HG03103 (cell line): ENCODE results near the gene AP5S1.
A peak's percentile ranks its signal among the peaks of the same experiment; 100 is the strongest.
"Not testable (repeated sequence)": the region's sequence is repeated elsewhere in the genome, so short reads cannot be mapped to it uniquely, and the experiment has no call there.

Experiments used
- ATAC-seq: cut with Tn5 transposase; IDR thresholded peaks from one replicate; pipeline ENCODE4 v1.9.1; 2021; ENCODE audit warnings: low read depth; ENCODE audit not compliant: unreplicated experiment

Gene AP5S1

DNA sequence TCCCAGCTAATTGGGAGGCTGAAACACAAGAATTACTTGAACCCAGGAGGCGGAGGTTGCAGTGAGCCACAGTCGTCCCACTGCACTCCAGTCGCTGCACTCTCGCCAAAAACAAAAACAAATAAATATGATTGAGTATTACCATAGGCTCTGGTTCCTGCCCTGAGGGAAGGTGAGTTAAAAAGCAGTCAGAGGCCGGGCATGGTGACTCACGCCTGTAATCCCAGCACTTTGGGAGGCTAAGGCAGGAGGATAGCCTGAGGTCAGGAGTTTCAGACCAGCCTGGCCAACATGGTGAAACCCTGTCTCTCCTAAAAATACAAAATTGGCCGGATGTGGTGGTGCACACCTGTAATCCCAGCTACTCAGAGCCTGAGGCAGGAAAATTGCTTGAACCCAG, 19.9 kb downstream of the AP5S1 start:
- not testable (repeated sequence) for ATAC-seq

DNA sequence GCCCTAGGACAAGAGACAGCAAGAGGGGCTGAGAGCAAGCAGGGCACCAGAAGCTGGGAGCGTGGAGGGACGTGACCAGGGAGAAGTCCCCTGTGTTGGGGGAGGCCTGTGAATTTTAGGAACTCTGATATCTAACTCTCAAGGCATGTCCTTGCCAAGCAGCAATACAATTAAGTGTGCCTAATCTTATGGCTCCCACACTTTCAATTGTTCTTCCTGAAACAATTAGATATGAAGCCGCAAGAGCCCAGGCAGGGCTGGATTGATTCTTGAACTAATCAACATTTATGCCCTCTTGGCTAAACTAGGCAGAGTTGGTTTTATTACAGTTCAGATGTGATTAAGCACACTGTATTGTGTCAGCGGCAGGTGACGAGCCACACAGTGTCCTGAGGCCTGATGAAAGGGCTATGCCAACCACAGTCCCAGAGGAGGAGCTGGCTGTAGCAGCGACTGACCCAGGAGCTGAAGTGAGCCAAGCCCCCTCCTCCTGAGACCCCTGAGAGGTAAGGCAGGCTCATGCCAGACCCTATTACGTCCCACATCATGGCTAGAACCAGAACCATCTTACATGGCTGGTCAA, 22.1 kb downstream of the AP5S1 start:
- ATAC-seq = no peak

DNA sequence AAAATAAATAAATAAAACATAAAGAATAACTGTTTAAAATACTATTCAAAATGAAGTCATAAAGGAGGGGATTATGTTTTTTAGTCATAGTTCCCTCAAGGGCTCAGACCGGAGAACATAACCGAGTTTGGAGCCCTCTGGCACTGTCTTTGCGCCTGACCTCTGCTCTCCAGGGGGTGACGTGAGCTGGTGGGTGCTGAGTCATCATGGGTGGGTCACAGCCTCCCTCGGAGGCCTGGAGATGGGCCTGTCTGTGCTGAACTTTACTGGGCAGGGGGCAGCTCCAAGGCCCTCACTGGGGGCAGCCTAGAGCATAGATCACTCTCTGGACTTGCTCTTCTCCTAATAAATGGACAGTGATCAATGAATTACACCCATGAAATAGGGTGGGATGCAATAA, 23.1 kb downstream of the AP5S1 start:
- no peak for ATAC-seq

DNA sequence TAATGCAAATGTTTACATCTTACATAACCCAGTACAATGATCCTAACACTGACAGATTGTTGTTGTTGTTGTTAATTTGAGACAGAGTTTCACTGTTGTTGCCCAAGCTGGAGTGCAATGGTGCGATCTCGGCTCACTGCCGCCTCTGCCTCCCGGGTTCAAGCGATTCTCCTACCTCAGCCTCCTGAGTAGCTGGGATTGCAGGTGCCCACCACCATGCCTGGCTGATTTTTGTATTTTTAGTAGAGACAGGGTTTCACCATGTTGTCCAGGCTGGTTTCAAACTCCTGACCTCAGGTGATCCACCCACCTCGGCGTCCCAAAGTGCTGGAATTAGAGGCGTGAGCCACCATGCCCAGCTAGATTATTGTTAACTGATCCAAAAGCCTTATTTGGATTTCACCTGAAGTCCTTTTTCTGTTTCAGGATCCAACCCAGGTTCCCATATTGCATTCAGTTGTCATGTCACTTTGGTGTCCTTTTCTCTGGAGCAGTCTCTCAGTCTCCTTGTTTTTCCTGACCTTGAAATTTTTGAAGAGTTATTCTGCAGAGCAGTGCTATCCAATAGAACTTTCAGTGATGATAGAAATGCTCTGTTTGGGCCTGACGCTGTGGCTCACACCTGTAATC, 23.8 kb downstream of the AP5S1 start:
- ATAC-seq = not testable (repeated sequence)

DNA sequence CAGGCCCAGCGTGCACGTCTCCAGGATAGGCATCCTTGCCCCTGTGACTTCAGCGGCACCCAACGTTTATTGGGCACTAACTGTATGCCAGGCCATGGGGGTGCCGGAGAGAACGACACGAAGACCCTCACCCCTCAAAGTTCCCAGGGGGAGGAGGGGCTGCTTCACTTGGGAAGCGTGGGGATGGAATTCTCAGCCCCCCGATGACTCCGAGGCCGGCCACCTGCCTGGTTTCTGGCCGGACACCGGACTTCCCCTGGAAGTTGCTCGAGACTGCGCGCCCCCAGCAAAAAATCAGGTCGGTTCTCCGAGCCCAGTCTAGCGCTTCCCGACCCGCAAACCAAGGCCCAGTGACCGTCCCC, 26.0 kb downstream of the AP5S1 start:
- ATAC-seq = peak; percentile 6

DNA sequence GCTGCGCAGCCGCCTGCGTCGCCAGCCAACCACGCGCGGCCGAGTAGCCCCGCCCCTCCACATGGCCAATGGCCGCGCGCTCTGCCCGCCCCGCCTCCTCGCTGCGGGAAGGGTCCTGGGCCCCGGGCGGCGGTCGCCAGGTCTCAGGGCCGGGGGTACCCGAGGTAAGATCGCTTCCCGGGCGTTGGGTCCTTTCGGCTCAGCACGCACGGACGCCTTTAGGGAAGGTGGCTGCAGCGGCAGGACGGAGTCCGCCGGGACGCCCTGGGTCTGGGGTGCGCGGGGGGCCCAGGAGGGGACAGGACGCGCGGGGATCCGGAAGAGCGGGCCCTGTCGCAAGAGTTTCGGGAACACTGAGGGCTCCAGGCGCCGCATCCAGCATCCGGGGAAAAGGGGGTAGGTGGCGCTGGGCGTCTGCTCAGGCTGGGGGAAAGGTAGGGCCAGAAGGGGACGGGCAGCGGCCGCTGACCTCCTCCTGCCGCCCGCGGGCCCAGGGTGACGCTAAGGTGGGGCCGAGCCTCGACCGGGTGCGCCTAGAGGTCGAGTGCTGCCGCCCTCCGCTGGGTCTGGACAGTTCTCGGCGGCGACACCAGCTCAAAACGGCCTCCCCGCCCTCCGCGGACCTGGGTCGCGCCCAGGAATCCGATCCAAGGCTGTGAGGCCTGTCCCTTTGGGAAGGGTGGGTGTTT, 26.5 kb downstream of the AP5S1 start, which contains the start of gene MAVS:
TSS of gene MAVS (plus strand) at position 95 of the 689 bp plus-strand sequence. CDS start 7,791 bp downstream, outside the sequence.
- ATAC-seq = peak; percentile 80

- no peak for ATAC-seq
Observed at GRCh38 chr20:3847429-3847940, 27.1 kb downstream of the AP5S1 start.

- ATAC-seq = no peak
Observed at GRCh38 chr20:3848565-3848964, 28.2 kb downstream of the AP5S1 start.

- no peak for ATAC-seq
Observed at GRCh38 chr20:3854462-3854871, 34.1 kb downstream of the AP5S1 start.

- no peak for ATAC-seq
Observed at GRCh38 chr20:3857405-3857804, 37.1 kb downstream of the AP5S1 start.

GRCh38 chr20:3858689-3859088, 38.3 kb downstream of the AP5S1 start:
- ATAC-seq = no peak

- ATAC-seq = no peak
Observed at GRCh38 chr20:3861191-3861590, 40.8 kb downstream of the AP5S1 start.

- ATAC-seq = no peak
Observed at GRCh38 chr20:3862333-3862732, 42.0 kb downstream of the AP5S1 start.

DNA sequence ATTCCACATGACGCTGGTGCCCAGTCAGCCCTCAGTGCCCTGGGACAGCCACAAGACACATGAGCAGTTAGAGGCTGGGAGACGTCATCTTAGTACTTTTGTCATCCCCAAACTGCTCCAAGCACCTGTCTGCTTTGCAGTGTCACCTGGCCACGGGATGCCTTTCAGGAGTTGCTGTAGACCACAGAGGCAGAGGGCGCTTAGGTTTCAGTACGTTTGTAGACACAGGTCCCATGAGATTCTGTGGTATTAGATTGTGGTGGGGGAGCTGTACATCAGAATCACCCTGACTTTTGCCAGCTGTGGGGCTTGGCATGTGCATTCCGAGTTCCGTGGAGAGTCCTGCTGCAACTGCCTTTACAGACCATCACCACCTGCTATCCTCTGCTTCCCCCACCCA, 43.0 kb downstream of the AP5S1 start:
- no peak for ATAC-seq

- ATAC-seq = no peak
Observed at GRCh38 chr20:3864518-3864917, 44.2 kb downstream of the AP5S1 start.

DNA sequence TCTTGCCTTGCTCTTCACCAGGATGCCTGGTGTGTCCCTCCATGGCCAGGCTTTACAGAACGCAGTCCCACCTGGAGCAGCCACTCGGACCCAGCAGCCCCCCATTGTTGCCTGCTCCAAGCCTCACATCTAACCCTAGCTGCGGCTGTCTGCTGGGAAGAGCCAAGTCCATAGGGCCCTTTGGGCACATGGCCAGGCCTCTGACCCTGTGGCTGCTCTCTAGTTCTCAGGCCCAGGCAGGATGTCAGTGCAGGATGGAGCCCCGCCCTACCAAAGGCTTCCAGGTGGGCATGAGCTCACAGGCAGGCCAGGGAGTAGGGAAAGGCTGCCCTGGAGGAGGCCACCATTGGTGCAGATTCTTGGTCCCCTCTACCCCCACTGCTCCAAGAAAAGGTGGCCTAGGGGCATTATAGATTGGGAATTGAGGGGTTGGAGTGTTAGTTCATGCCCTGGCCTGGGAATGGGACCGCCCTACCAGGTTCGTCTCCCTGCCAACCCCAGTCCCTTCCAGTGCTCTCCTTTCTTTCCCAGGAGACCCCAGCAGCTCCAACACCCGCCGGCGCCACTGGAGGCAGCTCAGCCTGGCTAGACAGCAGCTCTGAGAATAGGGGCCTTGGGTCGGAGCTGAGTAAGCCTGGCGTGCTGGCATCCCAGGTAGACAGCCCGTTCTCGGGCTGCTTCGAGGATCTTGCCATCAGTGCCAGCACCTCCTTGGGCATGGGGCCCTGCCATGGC, 45.0 kb downstream of the AP5S1 start:
- ATAC-seq = no peak

DNA sequence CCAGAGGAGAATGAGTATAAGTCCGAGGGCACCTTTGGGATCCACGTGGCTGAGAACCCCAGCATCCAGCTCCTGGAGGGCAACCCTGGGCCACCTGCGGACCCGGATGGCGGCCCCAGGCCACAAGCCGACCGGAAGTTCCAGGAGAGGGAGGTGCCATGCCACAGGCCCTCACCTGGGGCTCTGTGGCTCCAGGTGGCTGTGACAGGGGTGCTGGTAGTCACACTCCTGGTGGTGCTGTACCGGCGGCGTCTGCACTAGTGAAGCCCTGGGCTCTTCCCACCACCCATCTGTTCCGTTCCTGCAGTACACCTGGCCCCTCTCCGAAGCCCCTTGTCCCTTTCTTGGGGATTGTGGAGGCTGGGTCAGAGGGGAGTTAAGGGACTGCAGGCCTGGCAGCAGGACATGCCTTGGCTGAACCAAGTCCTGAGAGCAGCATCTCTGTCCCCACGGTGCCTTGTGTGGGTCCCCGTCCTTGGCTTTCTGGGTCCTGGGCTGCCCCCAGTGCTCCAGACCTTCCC, 45.6 kb downstream of the AP5S1 start:
- ATAC-seq = no peak

DNA sequence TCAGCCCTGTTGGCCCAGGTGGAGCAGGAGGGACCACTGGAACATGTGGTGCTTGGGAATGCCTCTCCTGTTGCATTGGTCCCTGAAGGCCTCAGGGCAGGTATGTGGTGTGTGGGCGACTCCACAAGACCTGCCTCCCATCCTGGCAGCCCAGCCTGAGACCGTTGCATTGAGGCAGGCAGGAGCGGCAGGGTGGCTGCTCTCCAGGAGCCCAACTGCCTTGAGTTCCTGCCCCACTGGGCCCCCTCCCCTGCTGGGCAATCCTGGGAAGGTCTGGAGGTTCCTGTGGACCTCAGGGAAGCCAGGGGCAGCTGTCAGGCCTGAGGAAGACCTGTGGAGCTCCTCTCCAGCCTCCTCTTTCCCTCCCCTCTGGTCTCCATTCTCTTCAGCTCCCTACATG, 46.1 kb downstream of the AP5S1 start:
- no peak for ATAC-seq

GRCh38 chr20:3867802-3868201, 47.5 kb downstream of the AP5S1 start:
- no peak for ATAC-seq

- no peak for ATAC-seq
Observed at GRCh38 chr20:3869839-3870634, 49.7 kb downstream of the AP5S1 start.
